Brain microvascular endothelial cell (primary cell): ENCODE results near the gene EVI2B.
"Not testable (repeated sequence)": the region's sequence is repeated elsewhere in the genome, so short reads cannot be mapped to it uniquely, and the experiment has no call there.

Experiments used
- DNase-seq: peaks from one replicate; pipeline ENCODE4 v3.0.0-alpha.2; 2020
- H3K27ac ChIP-seq: fragments of 250-450 bp; sonication (Bioruptor Pico); 2 replicates; pipeline ENCODE4 v1.5.1; 2020; ENCODE audit warnings: mild to moderate bottlenecking, moderate library complexity
- H3K27me3 ChIP-seq: fragments of 250-450 bp; sonication (Bioruptor Pico); replicated peaks from 2 replicates; pipeline ENCODE4 v1.5.1; 2020; ENCODE audit warnings: mild to moderate bottlenecking
- H3K36me3 ChIP-seq: fragments of 250-450 bp; sonication (Bioruptor Pico); replicated peaks from 2 replicates; pipeline ENCODE4 v1.5.1; 2020; ENCODE audit warnings: mild to moderate bottlenecking
- H3K4me3 ChIP-seq: 2 replicates; pipeline ENCODE4 v1.5.1; 2011; ENCODE audit warnings: low read depth, mild to moderate bottlenecking, control low read depth, low read length, moderate library complexity
- CTCF ChIP-seq: IDR thresholded peaks from 2 replicates; pipeline ENCODE4 v1.5.1; 2011; ENCODE audit warnings: low read depth, mild to moderate bottlenecking, moderate library complexity, low read length, control low read depth, inconsistent platforms; ENCODE audit errors: missing control alignments
- in situ Hi-C: cut with HindIII; loops from 2 replicates; pipeline ENCODE4 v1.10.0; 2017; ENCODE audit warnings: low sequenced_read_pairs, low pct_ligation_motif_present

EVI2B gene

DNA sequence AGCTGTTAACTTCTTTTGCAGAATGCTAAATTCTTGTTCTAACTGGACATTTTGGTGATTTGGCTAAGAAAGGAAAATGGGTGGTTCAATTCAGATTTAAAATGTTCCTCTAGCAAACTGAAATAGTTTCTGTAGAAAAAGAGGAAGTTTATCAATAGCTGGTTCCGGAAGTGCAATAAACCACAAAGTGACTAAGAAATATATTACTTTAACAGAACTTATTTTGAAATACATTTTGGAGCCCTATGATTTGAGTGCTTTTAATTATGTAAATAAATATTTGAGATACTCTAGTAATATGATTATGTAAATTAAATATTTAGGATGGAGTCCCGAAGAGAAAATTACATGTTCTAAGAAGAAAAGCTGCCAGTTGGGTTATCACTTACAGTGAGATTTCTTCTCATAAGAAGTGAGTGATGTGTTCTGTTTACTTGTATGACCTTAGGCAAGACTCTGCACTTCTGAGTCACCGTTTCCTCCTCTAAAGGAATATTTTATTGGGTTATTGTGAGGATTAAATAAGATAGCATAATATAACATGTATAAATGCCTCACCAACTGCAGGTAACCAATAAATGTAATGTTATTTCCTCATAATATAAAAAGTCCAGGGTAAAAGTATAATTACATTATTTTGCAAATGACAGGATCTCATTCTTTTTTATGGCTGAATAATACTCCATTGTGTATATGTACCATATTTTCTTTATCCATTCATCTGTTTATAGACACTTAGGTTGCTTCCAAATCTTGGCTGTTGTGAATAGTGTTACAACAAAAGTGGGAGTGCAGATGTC lies at the start of gene EVI2B:
Gene EVI2B (minus strand): TSS at position 73 of the 800 bp plus-strand sequence. CDS start 8,445 bp downstream, outside the sequence.
- Histone ChIP-seq H3K27ac (peak within 1 kb of the TSS; percentile 57), H3K4me3 (peak within 1 kb of the TSS; percentile 1), H3K27me3 (no peaks in the 10 kb centered on the region), H3K36me3 (no peaks in the 10 kb centered on the region)
- DNase-seq, result peak; percentile 58
- in situ Hi-C loops, result no loop called here
- TF ChIP-seq CTCF, result no peak

DNA sequence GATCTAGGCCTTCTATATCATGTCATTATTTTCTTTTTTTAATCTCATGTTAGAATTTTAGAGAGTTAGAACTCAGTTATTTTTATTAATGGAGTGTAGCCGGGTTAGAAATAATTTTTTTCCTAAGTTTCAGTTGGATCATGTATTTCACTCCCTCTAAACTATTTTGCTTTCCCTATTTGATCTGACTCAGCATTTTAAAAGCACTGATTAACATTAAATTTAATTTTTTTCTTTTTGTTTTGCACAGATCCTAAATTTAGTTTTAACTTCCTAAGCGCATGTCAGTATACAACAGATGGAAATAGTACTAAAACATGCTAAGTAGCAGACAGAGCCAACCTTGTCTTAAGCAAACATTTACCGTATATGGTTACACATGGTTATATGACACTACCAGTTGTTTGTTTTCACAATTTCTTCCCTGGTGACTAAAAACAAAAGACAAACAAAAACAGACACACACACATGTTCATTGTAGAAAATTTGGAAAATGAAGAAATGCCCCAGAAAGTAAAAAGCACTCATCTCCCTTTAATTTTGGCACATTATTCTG lies 44.1 kb upstream of the EVI2B start:
- TF ChIP-seq CTCF, result no peak
- peaks cover 21% of the 10 kb centered on the region for H3K36me3 ChIP-seq
- no peak overlapping the region for H3K27ac ChIP-seq
- no peak overlapping the region for H3K4me3 ChIP-seq
- in situ Hi-C loops, result no loop called here
- H3K27me3 ChIP-seq, result no peaks in the 10 kb centered on the region
- no peak for DNase-seq

DNA sequence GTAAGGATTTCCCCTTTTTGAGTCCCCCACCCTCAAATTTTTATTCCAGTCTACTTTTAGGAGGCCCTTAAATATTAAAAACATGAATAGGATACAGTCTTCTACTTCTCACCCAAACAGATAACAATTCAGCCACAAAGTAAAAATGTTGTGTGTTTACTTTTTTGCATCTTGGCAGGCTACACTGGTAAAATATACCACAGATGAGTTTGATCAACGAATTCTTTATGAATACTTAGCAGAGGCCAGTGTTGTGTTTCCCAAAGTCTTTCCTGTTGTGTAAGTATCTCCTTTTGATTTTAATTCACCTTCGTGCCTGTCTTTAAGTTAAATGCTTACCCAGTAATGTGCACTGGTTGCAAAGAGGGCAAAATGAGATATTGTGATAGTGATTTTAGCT lies 43.2 kb upstream of the EVI2B start:
- H3K4me3 ChIP-seq, result no peak overlapping the region
- no peak for DNase-seq
- peaks cover 27% of the 10 kb centered on the region for H3K36me3 ChIP-seq
- no peak for TF ChIP-seq CTCF
- no peak overlapping the region for H3K27ac ChIP-seq
- H3K27me3 ChIP-seq, result no peaks in the 10 kb centered on the region
- in situ Hi-C loops, result no loop called here

DNA sequence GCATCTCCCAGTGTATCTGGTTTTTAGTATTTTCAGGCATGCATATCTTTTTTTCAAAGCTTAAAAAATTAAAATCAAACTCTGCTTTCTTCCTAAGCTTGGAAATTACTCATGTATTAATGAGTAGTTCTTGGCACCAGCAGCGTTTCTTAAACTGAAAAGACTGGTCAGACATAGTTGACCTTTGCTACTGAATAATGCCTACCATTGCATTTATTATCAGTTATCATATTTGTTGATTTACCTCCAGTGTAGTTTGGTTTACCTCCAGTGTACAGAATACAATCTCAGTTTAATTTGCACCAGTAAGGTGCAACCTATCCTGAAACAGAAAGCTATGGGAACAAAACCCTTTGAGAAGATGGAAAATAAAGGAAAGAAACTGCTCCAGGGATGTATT lies 42.1 kb upstream of the EVI2B start:
- H3K4me3 ChIP-seq, result no peak overlapping the region
- no peaks in the 10 kb centered on the region for H3K27me3 ChIP-seq
- peaks cover 25% of the 10 kb centered on the region for H3K36me3 ChIP-seq
- H3K27ac ChIP-seq, result no peak overlapping the region
- in situ Hi-C loops, result no loop called here
- TF ChIP-seq CTCF, result no peak
- DNase-seq, result no peak

DNA sequence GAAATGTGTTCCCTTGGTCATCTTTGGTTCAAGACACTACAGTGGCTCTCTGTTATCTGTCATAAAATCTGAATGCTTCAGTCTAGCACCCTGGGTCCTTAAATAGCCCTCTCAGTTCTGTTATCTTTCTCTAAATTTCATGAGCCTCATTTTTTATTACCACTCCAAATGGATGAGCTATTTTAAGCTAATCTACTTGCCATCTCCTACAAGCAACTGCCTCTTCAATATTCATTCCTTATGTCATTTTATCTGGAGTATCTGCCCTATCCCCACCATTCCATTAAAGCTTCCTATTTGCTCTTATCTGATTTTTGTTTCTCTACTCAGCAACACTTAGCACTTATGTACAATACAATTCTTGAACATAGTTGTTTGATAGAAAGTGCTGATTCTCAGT lies 35.6 kb upstream of the EVI2B start:
- Histone ChIP-seq H3K27ac (no peak overlapping the region), H3K4me3 (no peak overlapping the region), H3K36me3 (peaks cover 29% of the 10 kb centered on the region), H3K27me3 (no peaks in the 10 kb centered on the region)
- TF ChIP-seq CTCF, result no peak
- in situ Hi-C loops, result no loop called here
- DNase-seq, result no peak

DNA sequence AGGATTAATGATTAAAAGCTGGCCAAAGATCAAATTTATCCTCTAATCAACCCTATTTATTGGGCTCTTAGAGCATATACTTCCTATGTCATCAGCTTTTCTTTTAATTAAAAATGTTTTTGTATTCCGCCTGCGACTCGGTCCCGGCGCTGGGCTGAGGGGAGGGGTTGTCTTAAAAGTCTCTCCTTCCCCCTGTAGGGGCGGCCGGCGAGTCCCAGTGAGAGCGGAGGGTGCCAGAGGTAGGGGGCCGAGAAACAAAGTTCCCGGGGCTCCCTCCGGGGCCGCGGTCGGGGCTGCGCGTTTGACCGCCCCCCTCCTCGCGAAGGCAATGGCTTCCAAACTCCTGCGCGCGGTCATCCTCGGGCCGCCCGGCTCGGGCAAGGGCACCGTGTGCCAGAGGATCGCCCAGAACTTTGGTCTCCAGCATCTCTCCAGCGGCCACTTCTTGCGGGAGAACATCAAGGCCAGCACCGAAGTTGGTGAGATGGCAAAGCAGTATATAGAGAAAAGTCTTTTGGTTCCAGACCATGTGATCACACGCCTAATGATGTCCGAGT lies 31.4 kb upstream of the EVI2B start:
- H3K27me3 ChIP-seq, in situ Hi-C loops: not testable (repeated sequence)

More for the DNA sequence above, 31.4 kb upstream of the EVI2B start:
- DNase-seq, H3K27ac ChIP-seq, H3K4me3 ChIP-seq: not testable (repeated sequence)
- peaks cover 22% of the 10 kb centered on the region for H3K36me3 ChIP-seq
